Fibroblast of villous mesenchyme (primary cell): ENCODE measurements around the gene EIF3L. TPM values are rescaled to one million over a fixed set of nuclear protein-coding genes. Genes with fewer than 3 reads are reported as not detected.

Experiments used
- DNase-seq: peaks from one replicate; pipeline ENCODE4 v3.0.0-alpha.2; 2010; ENCODE audit warnings: low read depth
- H3K4me3 ChIP-seq: 2 replicates; pipeline ENCODE4 v1.5.1; 2011; ENCODE audit warnings: low read depth, mild to moderate bottlenecking, low read length
- total RNA-seq: library from RNA; depleted of rRNA; stranded (reverse); fragments of >200 nt; gene quantifications from 2 replicates; pipeline ENCODE4 v1.2.3, GENCODE V29; 2012
- TF ChIP-seq, protein P1 (sequence below): IDR thresholded peaks from 2 replicates; pipeline ENCODE4 v1.5.1; 2012; ENCODE audit warnings: low read depth, mild to moderate bottlenecking, low read length; ENCODE audit not compliant: insufficient read depth

EIF3L gene
- total RNA-seq, 1 donor, result 285 TPM

DNA sequence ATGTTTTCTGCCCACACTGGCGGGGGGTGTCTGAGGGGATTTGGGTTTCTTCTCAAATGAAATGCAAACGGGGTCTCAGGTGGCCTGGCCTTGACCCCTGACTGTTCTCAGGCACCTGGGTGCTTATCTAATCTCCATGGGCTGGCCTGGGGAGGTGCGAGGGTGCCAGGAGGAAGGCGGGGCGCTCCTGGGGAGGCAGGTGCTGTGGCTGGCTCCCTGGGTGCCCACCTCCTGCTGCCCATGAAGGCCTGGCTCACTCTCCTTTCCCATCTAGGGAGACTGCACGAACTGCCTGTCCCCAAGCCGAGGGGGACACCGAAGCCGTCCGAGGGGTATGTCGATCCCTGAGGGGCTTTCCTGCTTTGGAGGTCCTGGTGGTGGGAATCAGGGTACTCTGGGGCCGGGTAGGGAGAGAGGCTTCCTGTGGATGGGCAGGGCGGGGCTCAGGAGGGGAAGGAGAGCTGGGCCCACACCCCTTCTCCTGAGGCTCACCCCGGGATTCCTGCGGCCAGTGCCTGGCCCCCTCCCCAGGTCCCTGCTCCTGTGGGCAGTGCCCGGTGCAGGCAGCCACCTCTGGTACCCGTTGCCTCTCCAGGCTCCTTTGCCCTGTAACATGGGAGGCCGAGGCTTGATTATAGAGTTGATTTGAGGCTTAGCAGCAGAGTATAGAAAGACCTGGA is 75.3 kb downstream of the EIF3L start:
- TF ChIP-seq, protein P1, sequence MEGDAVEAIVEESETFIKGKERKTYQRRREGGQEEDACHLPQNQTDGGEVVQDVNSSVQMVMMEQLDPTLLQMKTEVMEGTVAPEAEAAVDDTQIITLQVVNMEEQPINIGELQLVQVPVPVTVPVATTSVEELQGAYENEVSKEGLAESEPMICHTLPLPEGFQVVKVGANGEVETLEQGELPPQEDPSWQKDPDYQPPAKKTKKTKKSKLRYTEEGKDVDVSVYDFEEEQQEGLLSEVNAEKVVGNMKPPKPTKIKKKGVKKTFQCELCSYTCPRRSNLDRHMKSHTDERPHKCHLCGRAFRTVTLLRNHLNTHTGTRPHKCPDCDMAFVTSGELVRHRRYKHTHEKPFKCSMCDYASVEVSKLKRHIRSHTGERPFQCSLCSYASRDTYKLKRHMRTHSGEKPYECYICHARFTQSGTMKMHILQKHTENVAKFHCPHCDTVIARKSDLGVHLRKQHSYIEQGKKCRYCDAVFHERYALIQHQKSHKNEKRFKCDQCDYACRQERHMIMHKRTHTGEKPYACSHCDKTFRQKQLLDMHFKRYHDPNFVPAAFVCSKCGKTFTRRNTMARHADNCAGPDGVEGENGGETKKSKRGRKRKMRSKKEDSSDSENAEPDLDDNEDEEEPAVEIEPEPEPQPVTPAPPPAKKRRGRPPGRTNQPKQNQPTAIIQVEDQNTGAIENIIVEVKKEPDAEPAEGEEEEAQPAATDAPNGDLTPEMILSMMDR, result no peak
- no peak for DNase-seq
- H3K4me3 ChIP-seq, result no peak overlapping the region

DNA sequence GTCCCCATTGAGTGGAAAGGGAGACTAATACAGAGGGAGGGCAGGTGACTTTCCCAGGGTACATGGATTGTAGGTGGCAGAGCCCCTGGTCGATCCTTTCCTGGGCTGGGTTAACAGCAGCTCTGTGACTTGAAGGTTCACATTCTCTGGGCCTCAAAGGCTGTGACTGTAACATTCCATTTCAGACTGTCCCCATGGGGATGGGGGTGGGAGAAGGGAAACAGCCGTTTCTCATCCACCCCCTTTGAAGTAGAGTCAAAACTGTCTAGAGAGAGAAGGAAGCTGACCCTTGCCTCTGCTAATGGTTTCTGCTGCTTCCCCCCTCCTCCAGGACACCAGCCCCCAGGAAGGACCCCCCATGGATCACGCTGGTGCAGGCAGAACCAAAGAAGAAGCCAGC is 76.1 kb downstream of the EIF3L start:
- no peak overlapping the region for H3K4me3 ChIP-seq
- no peak for DNase-seq
- TF ChIP-seq, protein P1, result no peak

DNA sequence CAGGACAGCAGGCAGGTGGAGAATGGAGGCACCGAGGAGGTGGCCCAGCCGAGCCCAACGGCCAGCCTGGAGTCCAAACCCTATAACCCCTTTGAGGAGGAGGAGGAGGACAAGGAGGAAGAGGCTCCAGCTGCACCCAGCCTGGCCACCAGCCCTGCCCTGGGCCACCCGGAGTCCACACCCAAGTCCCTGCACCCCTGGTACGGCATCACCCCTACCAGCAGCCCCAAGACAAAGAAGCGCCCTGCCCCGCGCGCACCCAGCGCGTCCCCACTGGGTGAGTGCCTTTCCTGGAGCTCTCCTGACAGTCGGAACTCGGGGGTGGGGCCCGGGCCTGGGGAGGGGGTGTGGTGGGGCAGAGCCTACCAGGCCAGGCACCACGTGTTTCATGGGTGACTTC is 76.5 kb downstream of the EIF3L start:
- TF ChIP-seq, protein P1, result no peak
- no peak overlapping the region for H3K4me3 ChIP-seq
- no peak for DNase-seq

DNA sequence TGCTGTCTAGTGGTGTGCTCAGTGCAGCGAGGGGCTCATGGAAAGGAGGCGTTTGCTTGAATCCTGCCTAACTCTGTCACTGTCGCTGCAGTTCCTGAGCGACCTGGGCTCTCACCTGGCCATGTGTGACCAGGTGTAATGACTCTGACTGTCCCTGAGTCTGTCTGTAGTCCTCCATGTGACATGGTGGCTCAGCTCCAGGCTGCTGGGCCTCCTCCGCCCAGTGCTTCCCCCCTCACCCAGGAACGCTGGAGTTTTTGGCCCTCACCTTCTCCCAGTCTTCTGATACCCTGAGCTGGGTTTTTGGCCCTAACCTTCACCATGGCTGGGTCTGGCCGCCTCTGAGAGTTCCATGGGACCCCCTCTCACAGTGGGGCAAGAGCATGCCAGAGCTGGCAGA is 77.1 kb downstream of the EIF3L start:
- no peak overlapping the region for H3K4me3 ChIP-seq
- DNase-seq, result no peak
- TF ChIP-seq, protein P1, result no peak

DNA sequence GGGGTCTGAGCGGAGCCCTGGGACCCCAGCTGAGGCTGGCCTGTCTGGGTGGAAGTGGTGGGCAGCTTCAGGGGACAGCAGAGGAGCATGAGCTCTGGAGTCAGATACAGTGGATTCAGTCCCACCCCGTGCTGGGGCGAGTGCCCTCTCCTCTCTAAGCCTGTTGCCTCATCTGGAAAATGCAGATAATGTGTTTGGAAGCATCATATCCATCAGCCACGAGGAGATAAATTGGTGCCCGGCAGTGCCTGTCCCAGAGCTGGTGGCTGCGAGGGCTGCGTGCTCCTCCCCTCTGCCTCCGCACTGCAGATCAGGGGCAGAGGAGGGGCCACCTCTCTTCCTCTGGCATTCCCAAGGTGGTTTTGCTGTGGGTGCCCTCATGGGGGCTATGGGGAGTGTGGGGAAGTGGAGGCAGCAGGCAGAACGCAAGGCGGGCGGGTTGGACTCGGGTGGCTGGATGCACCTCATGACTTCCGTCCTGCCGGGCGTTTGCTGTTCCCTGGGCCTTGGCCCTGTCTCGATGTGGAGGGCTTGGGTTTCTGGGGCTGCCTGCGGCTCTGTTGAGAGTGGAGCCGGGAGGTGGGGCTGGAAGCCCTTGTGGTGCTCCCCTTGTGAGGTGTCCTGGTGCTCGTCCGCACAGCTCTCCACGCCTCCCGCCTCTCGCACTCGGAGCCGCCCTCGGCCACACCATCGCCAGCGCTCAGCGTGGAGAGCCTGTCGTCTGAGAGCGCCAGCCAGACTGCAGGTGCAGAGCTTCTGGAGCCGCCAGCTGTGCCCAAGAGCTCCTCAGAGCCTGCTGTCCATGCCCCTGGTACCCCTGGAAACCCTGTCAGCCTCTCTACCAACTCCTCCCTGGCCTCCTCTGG is 77.8 kb downstream of the EIF3L start:
- DNase-seq, result no peak
- no peak overlapping the region for H3K4me3 ChIP-seq
- TF ChIP-seq, protein P1, result no peak

DNA sequence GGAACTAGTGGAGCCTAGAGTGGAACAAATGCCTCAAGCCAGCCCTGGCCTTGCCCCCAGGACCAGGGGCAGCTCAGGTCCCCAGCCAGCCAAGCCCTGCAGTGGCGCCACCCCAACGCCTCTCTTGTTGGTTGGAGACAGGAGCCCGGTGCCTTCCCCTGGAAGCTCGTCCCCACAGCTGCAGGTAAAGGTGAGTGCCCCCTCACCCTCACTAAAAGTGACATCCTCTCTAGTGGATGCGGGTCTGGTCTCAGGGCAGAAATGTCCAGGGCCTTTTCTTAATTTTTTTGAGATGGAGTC is 78.4 kb downstream of the EIF3L start:
- no peak overlapping the region for H3K4me3 ChIP-seq
- no peak for DNase-seq
- TF ChIP-seq, protein P1, result no peak
